ENCODE results near the gene VGLL1.

- TF ChIP-seq CTCF (IDR thresholded peaks at IDR 0.05) = no peak
- no peak for TF ChIP-seq POLR2A (IDR thresholded peaks at IDR 0.05)
These were observed 50.6 kb downstream of the VGLL1 start for GRCh38 chrX:136582624-136583023.

Measured in prostate gland (tissue), 2 donors.